ENCODE measurements around the gene RAB11B. TPM values are rescaled to one million over a fixed set of nuclear protein-coding genes. Genes with fewer than 3 reads are reported as not detected.

Gene RAB11B
- total RNA-seq, 1 experiment from 2014 or later: 140 TPM

DNA sequence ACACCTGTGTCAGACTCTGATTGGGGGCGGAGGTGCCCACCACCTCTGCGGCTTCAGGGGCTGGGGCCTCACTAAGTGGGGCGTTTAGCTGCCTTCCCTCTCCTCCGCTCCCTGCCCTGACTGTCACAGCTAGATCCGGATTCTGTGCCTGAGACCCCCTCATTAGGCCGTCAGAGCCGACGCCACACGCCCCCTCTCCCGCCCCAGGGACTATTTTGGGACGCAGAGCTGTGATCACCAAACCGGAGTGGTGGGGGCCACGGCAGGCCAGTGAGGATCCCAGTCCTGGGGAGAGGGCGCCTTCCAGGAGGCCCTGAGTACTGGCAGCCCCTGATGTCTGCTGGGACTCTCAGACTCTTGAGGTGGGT is 47.9 kb upstream of the RAB11B start:
- TF ChIP-seq POLR2AphosphoS5 (IDR thresholded peaks at IDR 0.05; ENCODE audit: low read depth, low read length): no peak
- no peak for TF ChIP-seq SP1 (IDR thresholded peaks at IDR 0.05; ENCODE audit: low read depth)
- no peak for TF ChIP-seq FOSL1 (IDR thresholded peaks at IDR 0.05; ENCODE audit: low read depth)
- TF ChIP-seq CBX3 (IDR thresholded peaks at IDR 0.05; ENCODE audit: low read depth): no peak
- TF ChIP-seq, protein P1, sequence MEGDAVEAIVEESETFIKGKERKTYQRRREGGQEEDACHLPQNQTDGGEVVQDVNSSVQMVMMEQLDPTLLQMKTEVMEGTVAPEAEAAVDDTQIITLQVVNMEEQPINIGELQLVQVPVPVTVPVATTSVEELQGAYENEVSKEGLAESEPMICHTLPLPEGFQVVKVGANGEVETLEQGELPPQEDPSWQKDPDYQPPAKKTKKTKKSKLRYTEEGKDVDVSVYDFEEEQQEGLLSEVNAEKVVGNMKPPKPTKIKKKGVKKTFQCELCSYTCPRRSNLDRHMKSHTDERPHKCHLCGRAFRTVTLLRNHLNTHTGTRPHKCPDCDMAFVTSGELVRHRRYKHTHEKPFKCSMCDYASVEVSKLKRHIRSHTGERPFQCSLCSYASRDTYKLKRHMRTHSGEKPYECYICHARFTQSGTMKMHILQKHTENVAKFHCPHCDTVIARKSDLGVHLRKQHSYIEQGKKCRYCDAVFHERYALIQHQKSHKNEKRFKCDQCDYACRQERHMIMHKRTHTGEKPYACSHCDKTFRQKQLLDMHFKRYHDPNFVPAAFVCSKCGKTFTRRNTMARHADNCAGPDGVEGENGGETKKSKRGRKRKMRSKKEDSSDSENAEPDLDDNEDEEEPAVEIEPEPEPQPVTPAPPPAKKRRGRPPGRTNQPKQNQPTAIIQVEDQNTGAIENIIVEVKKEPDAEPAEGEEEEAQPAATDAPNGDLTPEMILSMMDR (IDR thresholded peaks at IDR 0.05 in 2 of 3, conservative IDR thresholded peaks at IDR 0.05 in 1 of 3; ENCODE audit: borderline replicate concordance in 1 of 3, insufficient read depth in 1 of 3, low read depth in 2 of 3, low read length in 2 of 3): no peak
- no peak for TF ChIP-seq ZFX (IDR thresholded peaks at IDR 0.05)
- TF ChIP-seq CEBPB (IDR thresholded peaks at IDR 0.05; ENCODE audit: low read depth): no peak
- no peak for TF ChIP-seq EGR1 (IDR thresholded peaks at IDR 0.05; ENCODE audit: low read depth)
- no peak for TF ChIP-seq RAD21 (IDR thresholded peaks at IDR 0.05; ENCODE audit: low read depth)
- no peak for TF ChIP-seq ZNF274 (IDR thresholded peaks at IDR 0.05; ENCODE audit: low read depth, low read length)
- TF ChIP-seq JUND (IDR thresholded peaks at IDR 0.05): no peak
- TF ChIP-seq, protein P2, sequence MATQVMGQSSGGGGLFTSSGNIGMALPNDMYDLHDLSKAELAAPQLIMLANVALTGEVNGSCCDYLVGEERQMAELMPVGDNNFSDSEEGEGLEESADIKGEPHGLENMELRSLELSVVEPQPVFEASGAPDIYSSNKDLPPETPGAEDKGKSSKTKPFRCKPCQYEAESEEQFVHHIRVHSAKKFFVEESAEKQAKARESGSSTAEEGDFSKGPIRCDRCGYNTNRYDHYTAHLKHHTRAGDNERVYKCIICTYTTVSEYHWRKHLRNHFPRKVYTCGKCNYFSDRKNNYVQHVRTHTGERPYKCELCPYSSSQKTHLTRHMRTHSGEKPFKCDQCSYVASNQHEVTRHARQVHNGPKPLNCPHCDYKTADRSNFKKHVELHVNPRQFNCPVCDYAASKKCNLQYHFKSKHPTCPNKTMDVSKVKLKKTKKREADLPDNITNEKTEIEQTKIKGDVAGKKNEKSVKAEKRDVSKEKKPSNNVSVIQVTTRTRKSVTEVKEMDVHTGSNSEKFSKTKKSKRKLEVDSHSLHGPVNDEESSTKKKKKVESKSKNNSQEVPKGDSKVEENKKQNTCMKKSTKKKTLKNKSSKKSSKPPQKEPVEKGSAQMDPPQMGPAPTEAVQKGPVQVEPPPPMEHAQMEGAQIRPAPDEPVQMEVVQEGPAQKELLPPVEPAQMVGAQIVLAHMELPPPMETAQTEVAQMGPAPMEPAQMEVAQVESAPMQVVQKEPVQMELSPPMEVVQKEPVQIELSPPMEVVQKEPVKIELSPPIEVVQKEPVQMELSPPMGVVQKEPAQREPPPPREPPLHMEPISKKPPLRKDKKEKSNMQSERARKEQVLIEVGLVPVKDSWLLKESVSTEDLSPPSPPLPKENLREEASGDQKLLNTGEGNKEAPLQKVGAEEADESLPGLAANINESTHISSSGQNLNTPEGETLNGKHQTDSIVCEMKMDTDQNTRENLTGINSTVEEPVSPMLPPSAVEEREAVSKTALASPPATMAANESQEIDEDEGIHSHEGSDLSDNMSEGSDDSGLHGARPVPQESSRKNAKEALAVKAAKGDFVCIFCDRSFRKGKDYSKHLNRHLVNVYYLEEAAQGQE (IDR thresholded peaks at IDR 0.05; ENCODE audit: low read depth): no peak
- TF ChIP-seq POLR2A (IDR thresholded peaks at IDR 0.05; ENCODE audit: borderline replicate concordance, extremely low read depth, insufficient read depth, insufficient read length): no peak
- no peak for TF ChIP-seq YY1 (IDR thresholded peaks at IDR 0.05; ENCODE audit: extremely low read depth, insufficient replicate concordance, low read depth, low read length)
- no peak for TF ChIP-seq EZH2 (IDR thresholded peaks at IDR 0.05)
- TF ChIP-seq, protein P3, sequence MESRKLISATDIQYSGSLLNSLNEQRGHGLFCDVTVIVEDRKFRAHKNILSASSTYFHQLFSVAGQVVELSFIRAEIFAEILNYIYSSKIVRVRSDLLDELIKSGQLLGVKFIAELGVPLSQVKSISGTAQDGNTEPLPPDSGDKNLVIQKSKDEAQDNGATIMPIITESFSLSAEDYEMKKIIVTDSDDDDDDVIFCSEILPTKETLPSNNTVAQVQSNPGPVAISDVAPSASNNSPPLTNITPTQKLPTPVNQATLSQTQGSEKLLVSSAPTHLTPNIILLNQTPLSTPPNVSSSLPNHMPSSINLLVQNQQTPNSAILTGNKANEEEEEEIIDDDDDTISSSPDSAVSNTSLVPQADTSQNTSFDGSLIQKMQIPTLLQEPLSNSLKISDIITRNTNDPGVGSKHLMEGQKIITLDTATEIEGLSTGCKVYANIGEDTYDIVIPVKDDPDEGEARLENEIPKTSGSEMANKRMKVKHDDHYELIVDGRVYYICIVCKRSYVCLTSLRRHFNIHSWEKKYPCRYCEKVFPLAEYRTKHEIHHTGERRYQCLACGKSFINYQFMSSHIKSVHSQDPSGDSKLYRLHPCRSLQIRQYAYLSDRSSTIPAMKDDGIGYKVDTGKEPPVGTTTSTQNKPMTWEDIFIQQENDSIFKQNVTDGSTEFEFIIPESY (IDR thresholded peaks at IDR 0.05; ENCODE audit: extremely low read depth, insufficient replicate concordance, low read length): no peak
- TF ChIP-seq TCF7L2 (IDR thresholded peaks at IDR 0.05; ENCODE audit: borderline replicate concordance, extremely low read depth, insufficient read depth, insufficient read length): no peak
- Histone ChIP-seq H3K79me2 (ENCODE audit: insufficient read depth, low read length) (no peaks in the 10 kb centered on the region), H3K27me3 (ENCODE audit: insufficient read depth, low read length) (no peaks in the 10 kb centered on the region), H4K20me1 (ENCODE audit: insufficient read depth) (no peaks in the 10 kb centered on the region), H2AFZ (ENCODE audit: low read depth, low read length, poor library complexity, severe bottlenecking) (no peak overlapping the region), H3K36me3 (ENCODE audit: control insufficient read depth in 1 of 2, insufficient read depth in 2 of 2, low read length in 2 of 2) (no peaks in the 10 kb centered on the region), H3K27ac (ENCODE audit: low read depth, low read length) (no peak overlapping the region; the same call in 1 of the 2 replicates), H3K9me2 (ENCODE audit: insufficient read depth) (no peaks in the 10 kb centered on the region), H3K4me1 (ENCODE audit: control insufficient read depth in 1 of 2, insufficient read depth in 2 of 2, low read length in 2 of 2) (peaks cover 17 to 20% of the 10 kb centered on the region in 2 experiments), H3K9ac (ENCODE audit: low read length) (no peak overlapping the region), H3K4me3 (replicated peaks in 1 of 2; ENCODE audit: low read depth in 1 of 2, low read length in 2 of 2) (no peak overlapping the region; a peak in 1 of 4 replicates), H3K4me2 (ENCODE audit: low read length) (peak overlapping the region; percentile 96), H3K9me3 (ENCODE audit: control insufficient read depth in 1 of 2, insufficient read depth in 1 of 2, low read depth in 1 of 2, low read length in 2 of 2) (no peaks in the 10 kb centered on the region)
- no peak for DNase-seq (ENCODE audit: low read depth, low spot score)
- ChIA-PET CTCF (interaction anchor here (0.8 kb wide), 1 partner anchor 237 kb away, joined by 3 read pairs; no protein-coding TSS in a partner anchor), POLR2A (no interaction called here), RAD21 (ENCODE audit: low non-redundant PET in 1 of 2, low total read pairs in 2 of 2, uncharacterized antibody in 2 of 2, unreplicated experiment in 2 of 2) (no interaction called here)
- ATAC-seq: no peak
- no TSS peak for BruUV-seq (replicated peaks)
- intact Hi-C loops (cut with micrococcal nuclease): no loop called here
